ENCODE data around the gene ZC4H2. TPM values are rescaled to one million over a fixed set of nuclear protein-coding genes. Genes with fewer than 3 reads are reported as not detected.

ZC4H2 gene
- total and polyA plus RNA-seq, 2 of the 4 experiments (the other 2 are of a cell fraction), result 10.6 to 13.6 TPM

DNA sequence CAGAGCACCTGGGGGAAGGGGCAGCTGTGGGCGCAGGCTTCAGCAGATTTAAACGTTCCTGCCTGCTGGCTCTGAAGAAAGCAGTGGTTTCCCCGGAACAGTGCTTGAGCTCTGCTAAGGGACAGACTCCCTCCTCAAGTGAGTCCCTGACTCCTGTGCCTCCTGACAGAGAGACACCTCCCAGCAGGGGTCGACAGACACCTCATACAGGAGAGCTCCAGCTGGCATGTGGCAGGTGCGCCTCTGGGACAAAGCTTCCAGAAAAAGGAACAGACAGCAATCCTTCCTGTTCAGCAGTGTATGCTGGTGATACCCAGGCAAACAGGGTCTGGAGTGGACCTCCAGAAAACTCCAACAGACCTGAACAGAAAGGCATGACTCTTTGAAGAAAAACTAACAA lies 68.1 kb downstream of the ZC4H2 start:
- ATAC-seq (ENCODE audit: low read depth), result no peak

More for the DNA sequence above, 68.1 kb downstream of the ZC4H2 start:
- Histone ChIP-seq H2BK5ac (ENCODE audit: low read depth, low read length, poor library complexity, severe bottlenecking) (no peak overlapping the region), H3K18ac (ENCODE audit: low read depth, low read length) (no peak overlapping the region), H3K4me1 (ENCODE audit: control insufficient read depth, insufficient read depth, low read length) (no peaks in the 10 kb centered on the region), H2AK5ac (ENCODE audit: low read depth, low read length) (no peak overlapping the region), H3K4ac (ENCODE audit: low read depth, low read length) (no peak overlapping the region), H3K4me3 (ENCODE audit: insufficient read depth, low read depth, low read length) (no peak overlapping the region), H2AK9ac (replicated peaks; ENCODE audit: low read depth, low read length, poor library complexity) (no peak overlapping the region), H4K5ac (ENCODE audit: low read depth, low read length) (no peak overlapping the region), H3K9ac (ENCODE audit: low read depth, low read length) (no peak overlapping the region), H2BK15ac (ENCODE audit: low read depth, low read length) (no peak overlapping the region), H3K36me3 (ENCODE audit: control insufficient read depth, insufficient read depth, low read length) (no peaks in the 10 kb centered on the region), H3K4me2 (ENCODE audit: low read depth, low read length) (no peak overlapping the region), H4K8ac (ENCODE audit: low read depth in 2 of 2, low read length in 2 of 2) (no peak overlapping the region), H3K9me1 (ENCODE audit: insufficient read depth, low read length) (no peaks in the 10 kb centered on the region), H3K27me3 (ENCODE audit: control insufficient read depth, insufficient read depth, low read length) (no peaks in the 10 kb centered on the region), H2AFZ (replicated peaks; ENCODE audit: low read length, poor library complexity) (no peak overlapping the region), H3K23ac (ENCODE audit: low read depth, low read length) (no peak overlapping the region), H3K14ac (replicated peaks; ENCODE audit: low read depth, low read length) (no peak overlapping the region), H3K9me3 (ENCODE audit: control insufficient read depth, insufficient read depth, low read length) (no peaks in the 10 kb centered on the region), H4K20me1 (ENCODE audit: insufficient read depth, low read length) (no peaks in the 10 kb centered on the region), H2BK120ac (ENCODE audit: low read depth, low read length) (no peak overlapping the region), H2BK20ac (ENCODE audit: low read depth, low read length) (no peak overlapping the region), H3K79me1 (ENCODE audit: low read depth in 1 of 2, low read length in 2 of 2) (no peaks in the 10 kb centered on the region), H4K91ac (ENCODE audit: insufficient read depth, low read depth, low read length) (no peak overlapping the region), H3K56ac (ENCODE audit: extremely low read depth, insufficient read depth, low read length) (no peak overlapping the region), H3K27ac (ENCODE audit: insufficient read depth, low read length) (no peak overlapping the region)
- BruUV-seq (replicated peaks), result no TSS peak
- intact Hi-C loops (cut with micrococcal nuclease), result no loop called here
- POLR2A ChIA-PET (ENCODE audit: unreplicated experiment), result no interaction called here
- CTCF ChIA-PET, result interaction anchor here (0.7 kb wide), 1 partner anchor 359 kb away, joined by 5 read pairs; no protein-coding TSS in a partner anchor
- TF ChIP-seq, protein P1, sequence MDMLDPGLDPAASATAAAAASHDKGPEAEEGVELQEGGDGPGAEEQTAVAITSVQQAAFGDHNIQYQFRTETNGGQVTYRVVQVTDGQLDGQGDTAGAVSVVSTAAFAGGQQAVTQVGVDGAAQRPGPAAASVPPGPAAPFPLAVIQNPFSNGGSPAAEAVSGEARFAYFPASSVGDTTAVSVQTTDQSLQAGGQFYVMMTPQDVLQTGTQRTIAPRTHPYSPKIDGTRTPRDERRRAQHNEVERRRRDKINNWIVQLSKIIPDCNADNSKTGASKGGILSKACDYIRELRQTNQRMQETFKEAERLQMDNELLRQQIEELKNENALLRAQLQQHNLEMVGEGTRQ (IDR thresholded peaks at IDR 0.05; ENCODE audit: low read depth, low read length), result no peak
- TF ChIP-seq, protein P2, sequence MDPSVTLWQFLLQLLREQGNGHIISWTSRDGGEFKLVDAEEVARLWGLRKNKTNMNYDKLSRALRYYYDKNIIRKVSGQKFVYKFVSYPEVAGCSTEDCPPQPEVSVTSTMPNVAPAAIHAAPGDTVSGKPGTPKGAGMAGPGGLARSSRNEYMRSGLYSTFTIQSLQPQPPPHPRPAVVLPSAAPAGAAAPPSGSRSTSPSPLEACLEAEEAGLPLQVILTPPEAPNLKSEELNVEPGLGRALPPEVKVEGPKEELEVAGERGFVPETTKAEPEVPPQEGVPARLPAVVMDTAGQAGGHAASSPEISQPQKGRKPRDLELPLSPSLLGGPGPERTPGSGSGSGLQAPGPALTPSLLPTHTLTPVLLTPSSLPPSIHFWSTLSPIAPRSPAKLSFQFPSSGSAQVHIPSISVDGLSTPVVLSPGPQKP (IDR thresholded peaks at IDR 0.05; ENCODE audit: borderline replicate concordance, low read depth, low read length), result no peak
- TF ChIP-seq POLR2A (IDR thresholded peaks at IDR 0.05; ENCODE audit: low read depth, low read length) (no peak), SMC3 (IDR thresholded peaks at IDR 0.05; ENCODE audit: low read depth, low read length) (no peak), CHD1 (IDR thresholded peaks at IDR 0.05; ENCODE audit: low read depth, low read length) (no peak), MXI1 (IDR thresholded peaks at IDR 0.05; ENCODE audit: borderline replicate concordance, low read depth, low read length) (no peak), MAFK (IDR thresholded peaks at IDR 0.05; ENCODE audit: low read depth, low read length) (no peak), BHLHE40 (IDR thresholded peaks at IDR 0.05; ENCODE audit: low read depth, low read length) (no peak), FOS (IDR thresholded peaks at IDR 0.05; ENCODE audit: low read depth, low read length) (no peak), RAD21 (IDR thresholded peaks at IDR 0.05; ENCODE audit: low read length) (no peak), RFX5 (IDR thresholded peaks at IDR 0.05; ENCODE audit: low read depth, low read length) (no peak), CEBPB (IDR thresholded peaks at IDR 0.05; ENCODE audit: low read depth, low read length) (no peak), RCOR1 (IDR thresholded peaks at IDR 0.05; ENCODE audit: insufficient replicate concordance, low read length) (no peak), NFE2L2 (IDR thresholded peaks at IDR 0.05; ENCODE audit: low read depth, low read length) (no peak), MAZ (IDR thresholded peaks at IDR 0.05; ENCODE audit: borderline replicate concordance, low read depth, low read length) (no peak)
- TF ChIP-seq, protein P3, sequence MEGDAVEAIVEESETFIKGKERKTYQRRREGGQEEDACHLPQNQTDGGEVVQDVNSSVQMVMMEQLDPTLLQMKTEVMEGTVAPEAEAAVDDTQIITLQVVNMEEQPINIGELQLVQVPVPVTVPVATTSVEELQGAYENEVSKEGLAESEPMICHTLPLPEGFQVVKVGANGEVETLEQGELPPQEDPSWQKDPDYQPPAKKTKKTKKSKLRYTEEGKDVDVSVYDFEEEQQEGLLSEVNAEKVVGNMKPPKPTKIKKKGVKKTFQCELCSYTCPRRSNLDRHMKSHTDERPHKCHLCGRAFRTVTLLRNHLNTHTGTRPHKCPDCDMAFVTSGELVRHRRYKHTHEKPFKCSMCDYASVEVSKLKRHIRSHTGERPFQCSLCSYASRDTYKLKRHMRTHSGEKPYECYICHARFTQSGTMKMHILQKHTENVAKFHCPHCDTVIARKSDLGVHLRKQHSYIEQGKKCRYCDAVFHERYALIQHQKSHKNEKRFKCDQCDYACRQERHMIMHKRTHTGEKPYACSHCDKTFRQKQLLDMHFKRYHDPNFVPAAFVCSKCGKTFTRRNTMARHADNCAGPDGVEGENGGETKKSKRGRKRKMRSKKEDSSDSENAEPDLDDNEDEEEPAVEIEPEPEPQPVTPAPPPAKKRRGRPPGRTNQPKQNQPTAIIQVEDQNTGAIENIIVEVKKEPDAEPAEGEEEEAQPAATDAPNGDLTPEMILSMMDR (conservative IDR thresholded peaks at IDR 0.05; ENCODE audit: low read depth, low read length), result no peak
- WGBS, 2 experiments (ENCODE audit: extremely low coverage in 2 of 2, insufficient read length in 1 of 2), result 73% methylated on average over 3 of the region's 5 CpGs; no CpG with 5 or more reads in 1 of the 2 experiments
- in situ Hi-C loops (cut with MboI; ENCODE audit: low sequenced_read_pairs), result no loop called here
- dilution Hi-C loops (cut with HindIII; ENCODE audit: low sequenced_read_pairs, unreplicated experiment), result no loop called here
- no peak for DNase-seq

All from IMR-90 (cell line).